Panc1 (cell line): ENCODE measurements around the gene ZNF701. TPM values are rescaled to one million over a fixed set of nuclear protein-coding genes. Genes with fewer than 3 reads are reported as not detected.
A peak's percentile ranks its signal among the peaks of the same experiment; 100 is the strongest.
"Not testable (repeated sequence)": the region's sequence is repeated elsewhere in the genome, so short reads cannot be mapped to it uniquely, and the experiment has no call there.

Source experiments
- ATAC-seq: fragments of 200-7000 bp; cut with Tn5 transposase; 2 replicates; pipeline ENCODE4 v1.9.1; 2020; ENCODE audit warnings: mild to moderate bottlenecking, moderate library complexity
- BruUV-seq: library from RNA; stranded (reverse); fragments of 400-500 nt; replicated peaks from 2 replicates; lab custom pipeline; 2021; lab: Mats Ljungman, UMichigan
- CTCF ChIA-PET: fragments of 300-600 bp; sonication (Branson Sonifier 250); formaldehyde crosslinking; loops from one replicate; lab custom pipeline; 2022; ENCODE audit warnings: antibody characterized with exemption; lab: Charles Lee
- POLR2A ChIA-PET: fragments of 300-600 bp; sonication (Branson Sonifier 250); formaldehyde crosslinking; loops from one replicate; lab custom pipeline; 2022; ENCODE audit warnings: antibody characterized with exemption; lab: Charles Lee
- DNase-seq: peaks from one replicate; pipeline ENCODE4 v3.0.0-alpha.2; 2010; ENCODE audit warnings: low read depth, low spot score
- H3K27ac ChIP-seq: 2 replicates; pipeline ENCODE4 v1.5.1; 2011; ENCODE audit warnings: mild to moderate bottlenecking, low read length, inconsistent platforms
- H3K27me3 ChIP-seq: fragments of 200-500 bp; sonication (Bioruptor generic); 2 replicates; pipeline ENCODE4 v1.6.0; 2014; ENCODE audit warnings: low read length, inconsistent platforms; ENCODE audit not compliant: control insufficient read depth, insufficient read depth
- H3K36me3 ChIP-seq: fragments of 200-500 bp; sonication (Bioruptor generic); 2 replicates; pipeline ENCODE4 v1.5.1; 2014; ENCODE audit warnings: inconsistent platforms, mild to moderate bottlenecking, low read length, moderate library complexity; ENCODE audit not compliant: control insufficient read depth, insufficient read depth
- H3K4me1 ChIP-seq: 2 replicates; pipeline ENCODE4 v1.5.1; 2011; ENCODE audit warnings: inconsistent platforms, mild to moderate bottlenecking, low read length, moderate library complexity; ENCODE audit not compliant: control insufficient read depth, insufficient read depth
- H3K4me3 ChIP-seq, 2 experiments: 2 replicates each; pipeline ENCODE4 v1.5.1; 2011 to 2012; ENCODE audit warnings: low read depth in 2 of 2, low read length in 2 of 2, mild to moderate bottlenecking in 2 of 2, inconsistent platforms in 1 of 2, moderate library complexity in 1 of 2
- H3K9me3 ChIP-seq: fragments of 200-500 bp; sonication (Bioruptor generic); 2 replicates; pipeline ENCODE4 v1.5.1; 2014; ENCODE audit warnings: low read depth, mild to moderate bottlenecking, inconsistent platforms, low read length, moderate library complexity; ENCODE audit not compliant: control insufficient read depth, insufficient read depth
- POLR2AphosphoS5 ChIP-seq: IDR thresholded peaks from 2 replicates; pipeline ENCODE4 v1.6.1; 2012; ENCODE audit warnings: mild to moderate bottlenecking, low read depth, low read length, moderate library complexity
- SIN3A ChIP-seq: IDR thresholded peaks from 2 replicates; pipeline ENCODE4 v1.6.1; 2012; ENCODE audit warnings: low read depth, mild to moderate bottlenecking, low read length, moderate library complexity, borderline replicate concordance; ENCODE audit not compliant: insufficient read depth
- TCF7L2 ChIP-seq: IDR thresholded peaks from 2 replicates; pipeline ENCODE4 v1.6.1; 2011; ENCODE audit warnings: mild to moderate bottlenecking, low read depth, low read length, inconsistent platforms
- in situ Hi-C: cut with HindIII; loops from 2 replicates; pipeline ENCODE4 v1.10.0; 2016; ENCODE audit warnings: low sequenced_read_pairs, low pct_unique_long_range_greater_than_20kb
- intact Hi-C: fragments of 100-400 bp; cut with micrococcal nuclease; formaldehyde crosslinking; loops from one replicate; pipeline ENCODE4 v1.10.0; 2022; ENCODE audit not compliant: unreplicated experiment
- total RNA-seq: library from RNA; stranded (reverse); gene quantifications from one replicate; pipeline ENCODE4 v1.2.1, GENCODE V29; 2021; ENCODE audit not compliant: unreplicated experiment
- TF ChIP-seq, protein P1 (sequence below): fragments of 450-650 bp; IDR thresholded peaks from 2 replicates; pipeline ENCODE4 v1.5.1; 2017; ENCODE audit warnings: mild to moderate bottlenecking
- TF ChIP-seq, protein P2 (sequence below), 2 experiments: IDR thresholded peaks; 2 replicates each; pipeline ENCODE4 v1.6.1; 2011 to 2012; ENCODE audit warnings: low read depth in 2 of 2, control low read depth in 1 of 2, low read length in 1 of 2, mild to moderate bottlenecking in 1 of 2, moderate library complexity in 1 of 2; ENCODE audit not compliant: insufficient read depth in 1 of 2

ZNF701 gene
- total RNA-seq, 1 experiment from 2014 or later: 16.4 TPM

DNA sequence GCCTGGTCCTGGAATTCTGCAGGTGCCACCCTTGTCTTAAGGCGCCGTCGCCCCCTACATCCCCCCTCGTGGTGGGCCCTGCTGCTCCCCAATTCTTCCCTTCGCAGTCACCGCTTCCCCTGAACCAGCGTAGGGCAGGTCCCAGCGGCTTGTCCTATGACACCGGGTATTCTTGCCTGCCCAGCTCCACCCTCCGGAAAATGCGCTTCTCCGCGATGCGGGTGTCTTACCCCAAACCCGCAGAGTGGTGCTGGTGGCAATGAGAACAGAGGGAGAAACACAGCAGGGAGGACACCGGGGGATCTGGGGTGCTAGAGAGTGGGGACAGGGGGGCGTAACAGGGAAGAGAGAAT is 33.7 kb upstream of the ZNF701 start:
- POLR2A ChIA-PET: no interaction called here
- ATAC-seq (no peak), DNase-seq (no peak)
- no peaks in the 10 kb centered on the region for H3K9me3 ChIP-seq
- no peaks in the 10 kb centered on the region for H3K4me1 ChIP-seq
- no peak overlapping the region for H3K27ac ChIP-seq
- CTCF ChIA-PET: no interaction called here
- H3K36me3 ChIP-seq: no peaks in the 10 kb centered on the region
- no TSS peak for BruUV-seq
- no peaks in the 10 kb centered on the region for H3K27me3 ChIP-seq
- TF ChIP-seq POLR2AphosphoS5 (no peak), TCF7L2 (no peak), SIN3A (no peak)
- TF ChIP-seq, protein P1, sequence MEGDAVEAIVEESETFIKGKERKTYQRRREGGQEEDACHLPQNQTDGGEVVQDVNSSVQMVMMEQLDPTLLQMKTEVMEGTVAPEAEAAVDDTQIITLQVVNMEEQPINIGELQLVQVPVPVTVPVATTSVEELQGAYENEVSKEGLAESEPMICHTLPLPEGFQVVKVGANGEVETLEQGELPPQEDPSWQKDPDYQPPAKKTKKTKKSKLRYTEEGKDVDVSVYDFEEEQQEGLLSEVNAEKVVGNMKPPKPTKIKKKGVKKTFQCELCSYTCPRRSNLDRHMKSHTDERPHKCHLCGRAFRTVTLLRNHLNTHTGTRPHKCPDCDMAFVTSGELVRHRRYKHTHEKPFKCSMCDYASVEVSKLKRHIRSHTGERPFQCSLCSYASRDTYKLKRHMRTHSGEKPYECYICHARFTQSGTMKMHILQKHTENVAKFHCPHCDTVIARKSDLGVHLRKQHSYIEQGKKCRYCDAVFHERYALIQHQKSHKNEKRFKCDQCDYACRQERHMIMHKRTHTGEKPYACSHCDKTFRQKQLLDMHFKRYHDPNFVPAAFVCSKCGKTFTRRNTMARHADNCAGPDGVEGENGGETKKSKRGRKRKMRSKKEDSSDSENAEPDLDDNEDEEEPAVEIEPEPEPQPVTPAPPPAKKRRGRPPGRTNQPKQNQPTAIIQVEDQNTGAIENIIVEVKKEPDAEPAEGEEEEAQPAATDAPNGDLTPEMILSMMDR: no peak
- TF ChIP-seq, protein P2, sequence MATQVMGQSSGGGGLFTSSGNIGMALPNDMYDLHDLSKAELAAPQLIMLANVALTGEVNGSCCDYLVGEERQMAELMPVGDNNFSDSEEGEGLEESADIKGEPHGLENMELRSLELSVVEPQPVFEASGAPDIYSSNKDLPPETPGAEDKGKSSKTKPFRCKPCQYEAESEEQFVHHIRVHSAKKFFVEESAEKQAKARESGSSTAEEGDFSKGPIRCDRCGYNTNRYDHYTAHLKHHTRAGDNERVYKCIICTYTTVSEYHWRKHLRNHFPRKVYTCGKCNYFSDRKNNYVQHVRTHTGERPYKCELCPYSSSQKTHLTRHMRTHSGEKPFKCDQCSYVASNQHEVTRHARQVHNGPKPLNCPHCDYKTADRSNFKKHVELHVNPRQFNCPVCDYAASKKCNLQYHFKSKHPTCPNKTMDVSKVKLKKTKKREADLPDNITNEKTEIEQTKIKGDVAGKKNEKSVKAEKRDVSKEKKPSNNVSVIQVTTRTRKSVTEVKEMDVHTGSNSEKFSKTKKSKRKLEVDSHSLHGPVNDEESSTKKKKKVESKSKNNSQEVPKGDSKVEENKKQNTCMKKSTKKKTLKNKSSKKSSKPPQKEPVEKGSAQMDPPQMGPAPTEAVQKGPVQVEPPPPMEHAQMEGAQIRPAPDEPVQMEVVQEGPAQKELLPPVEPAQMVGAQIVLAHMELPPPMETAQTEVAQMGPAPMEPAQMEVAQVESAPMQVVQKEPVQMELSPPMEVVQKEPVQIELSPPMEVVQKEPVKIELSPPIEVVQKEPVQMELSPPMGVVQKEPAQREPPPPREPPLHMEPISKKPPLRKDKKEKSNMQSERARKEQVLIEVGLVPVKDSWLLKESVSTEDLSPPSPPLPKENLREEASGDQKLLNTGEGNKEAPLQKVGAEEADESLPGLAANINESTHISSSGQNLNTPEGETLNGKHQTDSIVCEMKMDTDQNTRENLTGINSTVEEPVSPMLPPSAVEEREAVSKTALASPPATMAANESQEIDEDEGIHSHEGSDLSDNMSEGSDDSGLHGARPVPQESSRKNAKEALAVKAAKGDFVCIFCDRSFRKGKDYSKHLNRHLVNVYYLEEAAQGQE (IDR thresholded peaks at IDR 0.05; ENCODE audit: insufficient read depth in 1 of 2, low read depth in 2 of 2, low read length in 1 of 2): no peak
- intact Hi-C loops (no loop called here), in situ Hi-C loops (no loop called here)
- peak overlapping the region in 1 of 2 experiments; percentile 12; a peak in 1 of 4 replicates for H3K4me3 ChIP-seq

DNA sequence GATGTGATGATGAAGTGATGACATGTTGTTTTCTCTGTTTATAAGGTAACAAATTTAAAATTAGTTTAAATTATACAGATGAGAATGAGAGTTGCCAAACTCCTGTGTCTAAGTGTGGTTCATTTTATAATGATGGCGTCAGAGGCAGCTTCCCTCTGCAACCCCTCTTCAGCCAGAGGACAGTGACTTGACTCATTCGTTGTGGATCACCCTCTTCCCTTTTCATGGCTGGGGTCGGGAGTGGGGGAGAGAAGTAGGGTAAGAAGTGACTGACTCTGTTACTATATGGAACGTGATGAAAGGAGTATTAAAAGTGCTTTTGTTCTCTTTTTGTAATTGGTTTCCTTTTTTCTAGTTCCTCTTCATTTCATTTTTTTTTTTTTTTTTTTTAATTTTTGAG is 31.3 kb upstream of the ZNF701 start:
- POLR2A ChIA-PET: not testable (repeated sequence)

DNA sequence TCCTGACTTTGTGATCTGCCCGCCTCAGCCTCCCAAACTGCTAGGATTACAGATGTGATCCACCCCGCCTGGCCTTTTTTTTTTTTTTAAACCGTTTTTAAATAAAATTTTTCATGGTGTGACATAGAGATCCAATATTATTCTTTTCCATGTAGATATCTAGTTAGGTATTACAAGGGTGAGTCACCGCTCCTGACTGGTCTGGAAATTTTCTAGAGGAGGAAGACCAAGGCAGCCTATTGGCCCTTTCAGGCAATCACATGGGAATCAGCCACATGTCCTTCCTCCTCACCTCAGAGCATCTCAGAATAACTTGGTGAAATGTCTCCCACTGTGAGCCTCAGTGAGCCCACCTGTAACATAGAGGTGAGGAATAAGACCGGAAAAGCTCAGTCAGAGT is 28.9 kb upstream of the ZNF701 start:
- intact Hi-C loops, H3K27ac ChIP-seq, CTCF ChIA-PET, H3K36me3 ChIP-seq, H3K4me3 ChIP-seq, in situ Hi-C loops, ATAC-seq, H3K9me3 ChIP-seq, DNase-seq, POLR2A ChIA-PET, BruUV-seq, H3K4me1 ChIP-seq, H3K27me3 ChIP-seq: not testable (repeated sequence)

More for the DNA sequence above, 31.3 kb upstream of the ZNF701 start:
- H3K9me3 ChIP-seq, DNase-seq, intact Hi-C loops, CTCF ChIA-PET, H3K4me1 ChIP-seq, H3K4me3 ChIP-seq, H3K27ac ChIP-seq, BruUV-seq, H3K36me3 ChIP-seq, ATAC-seq, in situ Hi-C loops, H3K27me3 ChIP-seq: not testable (repeated sequence)
